B cell (primary cell): ENCODE measurements around the gene BOD1L2. TPM values are rescaled to one million over a fixed set of nuclear protein-coding genes. Genes with fewer than 3 reads are reported as not detected.

Experiments used
- ATAC-seq: fragments of 200-7000 bp; cut with Tn5 transposase; one replicate; pipeline ENCODE4 v1.10.0; 2021; ENCODE audit warnings: low read depth, mild to moderate bottlenecking, moderate number of reproducible peaks, moderate library complexity
- CTCF ChIA-PET: fragments of 350-600 bp; sonication (Branson Sonifier 250); formaldehyde crosslinking; loops from one replicate; lab custom pipeline; 2021; ENCODE audit warnings: antibody characterized with exemption, inconsistent platforms; lab: Charles Lee
- POLR2A ChIA-PET: fragments of 350-600 bp; sonication (Branson Sonifier 250); formaldehyde crosslinking; loops from one replicate; lab custom pipeline; 2021; ENCODE audit warnings: antibody characterized with exemption; lab: Charles Lee
- DNase-seq: peaks from one replicate; pipeline ENCODE4 v3.0.0; 2013
- H2AFZ ChIP-seq: 2 replicates; pipeline ENCODE4 v1.6.1; 2012; ENCODE audit warnings: mild to moderate bottlenecking, low read depth, low read length; ENCODE audit not compliant: insufficient read depth, poor library complexity, severe bottlenecking
- H3K27ac ChIP-seq, 2 donors: 1 replicate in 1 of 2; 2 replicates in 1 of 2; pipeline ENCODE4 v1.5.1; 2012 to 2013; ENCODE audit warnings: low read length in 2 of 2, mild to moderate bottlenecking in 2 of 2, moderate library complexity in 1 of 2
- H3K27me3 ChIP-seq, 4 experiments: fragments of 200-600 bp in 1 of 4; sonication (generic) in 1 of 4; replicated peaks in 1 of 4; 1 replicate in 2 of 4; 2 replicates in 2 of 4; pipeline versions ENCODE4 v1.6.1 to v1.7.0; 2013 to 2016; ENCODE audit warnings: low read length in 3 of 4, mild to moderate bottlenecking in 2 of 4, mixed read lengths in 1 of 4, moderate library complexity in 1 of 4; ENCODE audit not compliant: insufficient read depth in 4 of 4, control insufficient read depth in 3 of 4; ENCODE audit errors: control extremely low read depth in 1 of 4
- H3K36me3 ChIP-seq, 2 experiments: replicated peaks in 1 of 2; 1 replicate in 1 of 2; 2 replicates in 1 of 2; pipeline versions ENCODE4 v1.6.1 to v1.7.1; 2013; ENCODE audit warnings: low read length in 1 of 2; ENCODE audit not compliant: insufficient read depth in 2 of 2, control insufficient read depth in 1 of 2; ENCODE audit errors: control extremely low read depth in 1 of 2, extremely low read depth in 1 of 2
- H3K4me1 ChIP-seq, 2 donors: fragments of 200-600 bp in 1 of 2; sonication (generic) in 1 of 2; 1 replicate in 1 of 2; 2 replicates in 1 of 2; pipeline versions ENCODE4 v1.5.1 to v1.6.1; 2013 to 2017; ENCODE audit warnings: low read length in 2 of 2; ENCODE audit not compliant: control insufficient read depth in 2 of 2, insufficient read depth in 2 of 2
- H3K4me2 ChIP-seq: replicated peaks from 2 replicates; pipeline ENCODE3; 2012; ENCODE audit warnings: mild to moderate bottlenecking, low read depth, low read length; ENCODE audit not compliant: poor library complexity, severe bottlenecking
- H3K4me3 ChIP-seq, 5 experiments: fragments of 200-600 bp in 1 of 5; sonication (generic) in 1 of 5; 1 replicate in 3 of 5; 2 replicates in 2 of 5; pipeline versions ENCODE4 v1.5.1 to v1.7.0; 2011 to 2016; ENCODE audit warnings: low read length in 4 of 5, mild to moderate bottlenecking in 4 of 5, low read depth in 2 of 5, control low read depth in 1 of 5, moderate library complexity in 1 of 5; ENCODE audit not compliant: insufficient read depth in 1 of 5; ENCODE audit errors: control extremely low read depth in 1 of 5, extremely low read depth in 1 of 5
- H3K79me2 ChIP-seq: fragments of 200-600 bp; sonication (generic); one replicate; pipeline ENCODE4 v1.6.0; 2016; ENCODE audit warnings: low read length; ENCODE audit not compliant: control insufficient read depth, insufficient read depth
- H3K9ac ChIP-seq: fragments of 200-600 bp; sonication (generic); 2 replicates; pipeline ENCODE4 v1.6.1; 2017; ENCODE audit warnings: mild to moderate bottlenecking, low read length, moderate library complexity
- H3K9me3 ChIP-seq, 3 donors: one replicate each; pipeline versions ENCODE4 v1.6.1 to v1.7.1; 2013; ENCODE audit warnings: low read length in 2 of 3; ENCODE audit not compliant: control insufficient read depth in 2 of 3, insufficient read depth in 1 of 3; ENCODE audit errors: control extremely low read depth in 1 of 3
- H4K20me1 ChIP-seq: 2 replicates; pipeline ENCODE4 v1.6.0; 2012; ENCODE audit warnings: mild to moderate bottlenecking, low read length; ENCODE audit not compliant: insufficient read depth, control insufficient read depth, poor library complexity, severe bottlenecking
- H3K27ac Mint-ChIP-seq: one replicate; pipeline ENCODE4 v1.8.0; 2021; ENCODE audit warnings: mixed read lengths
- H3K27me3 Mint-ChIP-seq: one replicate; pipeline ENCODE4 v1.8.0; 2021; ENCODE audit warnings: mixed read lengths
- H3K4me1 Mint-ChIP-seq: one replicate; pipeline ENCODE4 v1.8.0; 2021; ENCODE audit warnings: mixed read lengths
- H3K4me3 Mint-ChIP-seq: one replicate; pipeline ENCODE4 v1.8.0; 2021; ENCODE audit warnings: mixed read lengths
- H3K9me3 Mint-ChIP-seq: one replicate; pipeline ENCODE4 v1.8.0; 2022; ENCODE audit warnings: mixed read lengths; ENCODE audit not compliant: insufficient read depth
- EZH2 ChIP-seq: IDR thresholded peaks from 2 replicates; pipeline ENCODE4 v1.6.1; 2012; ENCODE audit warnings: borderline replicate concordance, low read depth, mild to moderate bottlenecking, moderate library complexity, low read length; ENCODE audit not compliant: insufficient read depth, poor library complexity, severe bottlenecking
- WGBS: methylation state at CpG from one replicate; pipeline ENCODE4 v1.1.5; 2013; ENCODE audit warnings: missing lambda C conversion rate; ENCODE audit not compliant: insufficient coverage; 5-methylcytosine and 5-hydroxymethylcytosine counted together
- intact Hi-C: fragments of 100-400 bp; cut with micrococcal nuclease; formaldehyde crosslinking; loops from one replicate; pipeline ENCODE4 v1.10.0; 2022
- polyA plus RNA-seq: library from polyadenylated mRNA; depleted of rRNA; stranded (reverse); fragments of >200 nt; gene quantifications from 2 replicates; pipeline ENCODE4 v1.2.3, GENCODE V29; 2012
- total RNA-seq, 2 donors: library from RNA; stranded (reverse); fragments of 120-200 nt in 1 of 2; gene quantifications; 1 replicate in 1 of 2; 2 replicates in 1 of 2; pipeline versions ENCODE4 v1.2.3 to v1.2.4, GENCODE V29; 2013 to 2022
- TF ChIP-seq, protein P1 (sequence below): fragments of 200-600 bp; IDR thresholded peaks from one replicate; pipeline ENCODE4 v1.8.0; 2022; ENCODE audit warnings: antibody characterized with exemption, mild to moderate bottlenecking

BOD1L2 gene
- total and polyA plus RNA-seq, 2 donors (not counting 1 experiment from before 2014, with no cell fraction given) = not detected

DNA sequence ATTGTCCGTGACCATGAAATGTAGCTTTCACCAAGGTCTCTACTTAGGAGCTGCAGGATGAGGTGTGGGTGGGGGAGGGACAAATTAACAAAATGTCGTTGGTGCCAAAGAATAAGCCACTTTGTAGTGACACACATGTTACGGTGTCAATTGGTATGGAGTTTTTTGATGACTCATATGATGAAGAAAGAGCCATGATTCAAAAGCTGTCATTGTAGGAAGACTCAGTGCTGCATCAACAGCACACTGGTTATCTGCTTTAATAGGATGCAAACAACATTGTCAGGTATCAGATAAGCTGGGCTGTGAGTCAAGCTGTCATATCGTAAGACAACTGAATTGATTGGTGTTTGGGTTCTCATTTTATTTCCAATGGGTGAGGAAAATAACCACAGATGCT, 36.6 kb upstream of the BOD1L2 start:
- ATAC-seq (no peak), DNase-seq (no peak)
- H3K4me3 ChIP-seq = no peak overlapping the region
- ChIA-PET CTCF (no interaction called here), POLR2A (no interaction called here)
- Mint-ChIP-seq H3K4me3 (no peak overlapping the region), H3K27ac (no peak overlapping the region), H3K4me1 (no peaks in the 10 kb centered on the region), H3K27me3 (peaks cover 60% of the 10 kb centered on the region), H3K9me3 (peaks cover 3% of the 10 kb centered on the region)
- TF ChIP-seq EZH2 = no peak
- TF ChIP-seq, protein P1, sequence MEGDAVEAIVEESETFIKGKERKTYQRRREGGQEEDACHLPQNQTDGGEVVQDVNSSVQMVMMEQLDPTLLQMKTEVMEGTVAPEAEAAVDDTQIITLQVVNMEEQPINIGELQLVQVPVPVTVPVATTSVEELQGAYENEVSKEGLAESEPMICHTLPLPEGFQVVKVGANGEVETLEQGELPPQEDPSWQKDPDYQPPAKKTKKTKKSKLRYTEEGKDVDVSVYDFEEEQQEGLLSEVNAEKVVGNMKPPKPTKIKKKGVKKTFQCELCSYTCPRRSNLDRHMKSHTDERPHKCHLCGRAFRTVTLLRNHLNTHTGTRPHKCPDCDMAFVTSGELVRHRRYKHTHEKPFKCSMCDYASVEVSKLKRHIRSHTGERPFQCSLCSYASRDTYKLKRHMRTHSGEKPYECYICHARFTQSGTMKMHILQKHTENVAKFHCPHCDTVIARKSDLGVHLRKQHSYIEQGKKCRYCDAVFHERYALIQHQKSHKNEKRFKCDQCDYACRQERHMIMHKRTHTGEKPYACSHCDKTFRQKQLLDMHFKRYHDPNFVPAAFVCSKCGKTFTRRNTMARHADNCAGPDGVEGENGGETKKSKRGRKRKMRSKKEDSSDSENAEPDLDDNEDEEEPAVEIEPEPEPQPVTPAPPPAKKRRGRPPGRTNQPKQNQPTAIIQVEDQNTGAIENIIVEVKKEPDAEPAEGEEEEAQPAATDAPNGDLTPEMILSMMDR = no peak
- H3K27me3 ChIP-seq = peaks cover 0 to 19% (median 7%) of the 10 kb centered on the region in 4 experiments
- 72% methylated on average over 3 of the region's 4 CpGs for WGBS
- no peak overlapping the region for H3K27ac ChIP-seq
- H3K4me2 ChIP-seq = no peak overlapping the region
- H3K36me3 ChIP-seq = no peaks in the 10 kb centered on the region
- H3K79me2 ChIP-seq = no peaks in the 10 kb centered on the region
- no peak overlapping the region for H2AFZ ChIP-seq
- no peaks in the 10 kb centered on the region for H4K20me1 ChIP-seq
- H3K4me1 ChIP-seq = no peaks in the 10 kb centered on the region
- intact Hi-C loops = no loop called here
- no peak overlapping the region for H3K9ac ChIP-seq
- H3K9me3 ChIP-seq = peaks cover 0 to 9% (median 3%) of the 10 kb centered on the region in 3 donors

DNA sequence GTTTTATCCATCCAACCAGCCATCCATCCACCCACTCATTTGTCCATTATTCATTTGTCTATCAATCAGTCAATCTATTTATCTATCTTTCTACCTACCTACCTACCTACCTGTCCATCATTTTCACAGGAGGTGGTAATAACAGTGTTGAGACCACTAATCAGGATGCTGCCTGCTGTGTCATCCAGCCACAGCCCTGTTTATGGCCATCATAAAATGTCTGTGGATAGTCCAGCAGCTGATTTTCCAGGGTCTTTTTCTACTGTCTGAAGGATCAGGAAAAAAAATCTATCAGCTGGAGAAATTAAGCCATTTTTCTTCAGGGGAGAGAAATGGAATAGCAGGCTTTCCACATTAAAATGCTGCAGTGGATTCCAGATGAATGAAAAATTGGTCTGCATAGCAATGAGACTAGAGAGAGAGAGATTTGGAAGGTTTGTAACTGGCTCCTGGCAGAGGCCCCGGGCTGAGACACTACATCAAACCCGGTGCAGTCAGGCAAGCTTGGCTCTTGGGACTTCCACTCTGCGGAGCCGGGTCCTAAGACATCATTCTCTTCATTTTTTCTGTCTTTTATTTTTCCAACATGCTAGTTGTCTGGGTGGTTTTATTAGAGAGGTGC, 33.0 kb upstream of the BOD1L2 start:
- Histone ChIP-seq H3K27ac (no peak overlapping the region), H3K79me2 (no peaks in the 10 kb centered on the region), H2AFZ (no peak overlapping the region), H3K4me3 (no peak overlapping the region), H3K9ac (no peak overlapping the region), H3K36me3 (no peaks in the 10 kb centered on the region), H3K4me1 (no peaks in the 10 kb centered on the region), H3K27me3 (peaks cover 0 to 6% (median 3%) of the 10 kb centered on the region in 4 experiments), H3K4me2 (no peak overlapping the region), H4K20me1 (no peaks in the 10 kb centered on the region), H3K9me3 (peaks cover 0 to 9% (median 3%) of the 10 kb centered on the region in 3 donors)
- Mint-ChIP-seq H3K27me3 (peaks cover 70% of the 10 kb centered on the region), H3K9me3 (peaks cover 3% of the 10 kb centered on the region), H3K4me3 (no peak overlapping the region), H3K27ac (no peak overlapping the region), H3K4me1 (no peaks in the 10 kb centered on the region)
- no peak for TF ChIP-seq EZH2
- TF ChIP-seq, protein P1 = no peak
- DNase-seq (no peak), ATAC-seq (no peak)
- intact Hi-C loops = no loop called here
- CTCF ChIA-PET = no interaction called here
- no CpG with 5 or more reads among the region's 4 CpGs for WGBS
- POLR2A ChIA-PET = no interaction called here
